ENCODE results near the gene HIPK3.

Gene HIPK3

DNA sequence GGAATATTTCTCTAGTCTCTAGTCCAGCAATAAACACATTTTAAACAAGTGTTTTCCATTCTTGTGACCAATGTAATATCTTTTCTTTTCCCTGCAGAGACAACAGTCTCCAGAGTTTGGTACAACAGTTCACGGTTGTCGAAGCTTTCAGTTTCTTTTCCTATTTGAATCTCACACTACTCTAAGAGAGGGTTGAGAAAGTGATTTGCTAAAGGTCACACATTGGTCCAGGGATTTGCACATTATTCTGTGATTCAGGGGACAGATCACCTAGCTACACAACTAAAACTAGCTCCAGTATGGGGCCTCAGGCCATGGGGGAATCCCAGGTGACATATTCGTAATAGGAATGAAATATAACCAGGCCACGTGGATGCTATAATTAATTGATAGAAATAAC, 132.5 kb downstream of the HIPK3 start:
- DNase-seq (ENCODE audit: low read depth in 2 of 2, low spot score in 1 of 2) = no peak

DNA sequence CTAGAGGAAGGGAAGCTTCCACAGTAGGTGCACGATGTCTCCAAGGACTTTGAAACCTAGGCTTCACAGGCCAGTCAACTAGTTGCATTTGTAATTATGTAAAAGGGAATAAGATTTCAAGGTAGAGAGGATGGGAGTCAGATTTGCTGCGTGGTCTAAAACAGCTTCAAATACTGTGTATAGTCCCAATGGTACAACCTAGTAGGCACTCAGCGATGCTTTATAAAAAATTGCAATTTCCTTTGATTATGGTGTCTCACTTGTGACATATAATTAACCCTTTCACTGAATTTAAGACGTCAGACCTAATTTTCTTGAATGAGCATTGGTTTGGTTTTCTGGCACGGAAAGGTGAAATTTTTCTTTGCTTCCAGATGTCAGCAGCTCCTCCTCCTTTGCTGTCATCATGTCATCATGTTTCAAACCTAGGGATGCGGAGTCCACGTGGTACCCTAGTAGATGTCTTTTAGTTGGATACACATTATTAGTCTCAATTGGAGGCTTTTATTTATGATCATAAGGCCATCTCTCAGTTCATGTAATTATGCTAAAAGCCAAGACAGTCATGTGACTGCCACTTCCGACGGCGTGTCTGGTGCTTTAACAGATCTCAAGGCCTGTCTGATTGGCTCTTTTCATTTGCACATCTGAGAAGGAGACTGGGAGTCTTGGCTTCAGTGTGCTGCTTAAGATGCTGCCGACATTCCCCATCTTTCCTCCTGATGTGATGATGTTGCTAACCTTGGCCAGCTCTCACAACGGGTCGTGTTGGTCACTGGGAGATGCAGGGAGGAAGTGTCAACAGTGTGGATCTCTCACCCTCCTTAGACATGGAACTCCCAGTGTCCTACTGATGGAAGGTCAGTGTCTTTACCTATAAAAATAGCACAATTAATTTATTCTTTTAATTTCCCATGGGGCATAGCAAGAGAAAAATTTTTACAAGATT, 134.0 kb downstream of the HIPK3 start:
- no peak for DNase-seq (ENCODE audit: low read depth in 2 of 2, low spot score in 1 of 2)

DNA sequence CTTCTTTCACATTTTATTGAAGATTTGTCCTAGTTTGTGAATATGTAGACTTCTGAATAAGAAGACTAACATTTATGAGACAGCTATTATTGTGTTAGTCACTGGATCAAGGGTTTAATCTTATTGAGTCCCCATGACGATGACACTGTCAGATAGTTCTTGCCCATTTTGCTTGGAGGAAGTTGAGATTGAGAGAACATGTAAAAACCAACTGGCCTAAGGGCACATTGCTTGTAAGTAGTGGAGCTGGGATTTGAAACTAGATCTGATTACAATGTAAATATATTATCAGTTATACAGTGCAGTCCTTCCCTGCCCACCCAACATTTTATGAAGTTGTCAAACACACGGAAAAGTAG, 134.7 kb downstream of the HIPK3 start:
- DNase-seq (ENCODE audit: low read depth in 2 of 2, low spot score in 1 of 2) = no peak

DNA sequence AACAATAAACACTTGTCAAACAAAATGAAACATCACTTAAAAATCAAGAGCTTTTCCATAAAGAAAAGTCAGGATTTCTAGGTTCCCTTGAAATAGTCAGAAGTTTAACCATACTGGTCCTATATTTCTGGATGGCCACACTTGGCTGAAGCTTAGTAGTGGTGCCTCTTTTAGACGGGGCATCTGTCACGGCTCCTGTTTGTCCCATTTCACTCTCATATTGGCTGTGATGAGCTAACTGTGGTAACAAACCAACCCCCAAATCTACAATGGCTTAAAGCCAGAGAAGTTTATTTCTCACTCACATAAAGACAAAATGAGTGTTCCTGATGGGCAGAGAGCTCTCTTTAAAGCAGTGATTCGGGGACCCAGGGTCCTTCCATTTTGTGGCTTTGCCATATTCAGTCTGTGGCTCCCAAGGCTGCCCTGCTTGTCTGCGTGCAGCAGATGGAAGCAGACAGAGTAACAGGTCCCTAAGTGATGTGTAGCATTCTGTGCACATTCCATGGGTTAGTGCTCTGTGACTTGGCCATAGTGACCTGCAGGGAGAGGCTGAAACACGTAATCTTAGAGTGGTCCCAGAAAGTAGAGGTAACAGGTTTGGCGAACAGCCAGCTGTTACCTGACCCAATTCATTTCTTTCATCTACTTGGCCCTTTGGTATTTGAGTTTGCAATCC, 137.4 kb downstream of the HIPK3 start:
- no peak for DNase-seq (ENCODE audit: low read depth in 2 of 2, low spot score in 1 of 2)

DNA sequence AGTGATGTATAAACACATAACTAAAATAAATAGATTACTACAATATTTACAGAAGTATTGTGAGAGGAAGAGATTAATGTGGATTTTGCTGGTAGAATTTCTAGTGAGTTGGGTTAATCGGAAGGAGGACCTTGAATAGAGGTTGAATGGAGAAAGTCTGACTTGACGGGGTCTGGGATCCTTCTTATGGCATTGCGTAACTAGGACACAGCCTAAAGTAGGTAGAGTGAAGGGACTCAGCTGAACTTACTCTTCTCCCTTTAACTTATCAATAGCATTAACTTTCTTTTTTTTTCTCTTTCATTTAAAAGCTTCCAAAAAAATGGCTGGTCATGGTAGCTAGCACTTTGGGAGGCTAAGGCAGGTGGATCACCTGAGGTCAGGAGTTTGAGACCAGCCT, 139.2 kb downstream of the HIPK3 start:
- no peak for DNase-seq (ENCODE audit: low read depth in 2 of 2, low spot score in 1 of 2)

DNA sequence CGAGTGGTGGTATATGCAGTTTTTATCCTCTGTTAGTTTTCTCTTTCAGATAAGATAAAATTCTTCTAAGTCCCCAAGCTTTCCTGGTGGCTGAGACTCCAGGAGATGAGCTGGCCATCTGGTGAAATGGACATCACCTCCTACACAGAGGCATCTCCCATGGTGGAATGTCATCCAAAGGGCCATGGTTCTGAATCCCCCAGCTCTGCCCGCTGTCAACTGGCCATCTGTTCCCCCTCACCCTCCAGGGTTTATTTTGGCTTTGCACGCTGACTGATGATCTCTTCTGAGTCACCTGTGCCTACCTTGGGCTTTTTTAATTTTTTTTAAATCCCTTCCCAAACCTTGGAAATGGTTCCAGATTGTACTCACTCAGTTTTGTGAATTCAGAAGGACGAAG, 142.2 kb downstream of the HIPK3 start:
- DNase-seq (ENCODE audit: low read depth in 2 of 2, low spot score in 1 of 2) = no peak

DNA sequence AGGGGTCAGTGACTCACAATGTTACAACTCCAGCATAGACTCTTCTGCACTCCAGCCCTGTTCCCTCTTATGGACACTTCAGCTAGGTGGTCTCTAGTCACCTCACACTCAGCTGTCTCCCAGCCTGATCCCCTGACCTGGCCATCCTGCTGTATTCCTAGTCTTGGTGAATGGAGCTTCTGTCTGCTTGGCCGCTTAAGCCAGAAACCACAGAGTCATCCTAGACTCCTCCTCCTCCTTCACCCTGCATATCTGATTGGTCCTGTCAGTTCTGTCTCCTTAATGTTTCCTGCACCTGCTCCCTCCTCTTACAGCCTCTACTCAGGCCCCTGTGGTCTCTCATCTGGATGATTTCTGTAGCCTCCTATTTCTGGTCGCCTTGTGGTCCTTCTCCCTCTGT, 144.9 kb downstream of the HIPK3 start:
- DNase-seq (ENCODE audit: low read depth in 2 of 2, low spot score in 1 of 2) = no peak

DNA sequence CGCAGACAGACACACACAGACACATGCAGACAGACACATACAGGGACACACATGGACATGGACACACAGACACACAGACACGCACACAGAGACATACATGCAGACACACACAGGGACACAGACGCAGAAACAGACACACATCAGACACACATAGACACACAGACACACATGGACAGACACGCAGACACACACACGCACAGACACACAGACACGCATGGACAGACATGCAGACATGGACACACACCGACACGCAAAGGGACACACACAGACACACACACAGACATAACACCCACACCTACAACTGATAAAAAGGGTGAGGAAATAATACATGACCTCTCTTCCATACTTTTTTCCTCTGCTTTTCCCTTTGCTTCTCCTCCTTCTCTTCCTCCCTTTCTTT, 146.2 kb downstream of the HIPK3 start:
- no peak for DNase-seq (ENCODE audit: low read depth in 2 of 2, low spot score in 1 of 2)

DNA sequence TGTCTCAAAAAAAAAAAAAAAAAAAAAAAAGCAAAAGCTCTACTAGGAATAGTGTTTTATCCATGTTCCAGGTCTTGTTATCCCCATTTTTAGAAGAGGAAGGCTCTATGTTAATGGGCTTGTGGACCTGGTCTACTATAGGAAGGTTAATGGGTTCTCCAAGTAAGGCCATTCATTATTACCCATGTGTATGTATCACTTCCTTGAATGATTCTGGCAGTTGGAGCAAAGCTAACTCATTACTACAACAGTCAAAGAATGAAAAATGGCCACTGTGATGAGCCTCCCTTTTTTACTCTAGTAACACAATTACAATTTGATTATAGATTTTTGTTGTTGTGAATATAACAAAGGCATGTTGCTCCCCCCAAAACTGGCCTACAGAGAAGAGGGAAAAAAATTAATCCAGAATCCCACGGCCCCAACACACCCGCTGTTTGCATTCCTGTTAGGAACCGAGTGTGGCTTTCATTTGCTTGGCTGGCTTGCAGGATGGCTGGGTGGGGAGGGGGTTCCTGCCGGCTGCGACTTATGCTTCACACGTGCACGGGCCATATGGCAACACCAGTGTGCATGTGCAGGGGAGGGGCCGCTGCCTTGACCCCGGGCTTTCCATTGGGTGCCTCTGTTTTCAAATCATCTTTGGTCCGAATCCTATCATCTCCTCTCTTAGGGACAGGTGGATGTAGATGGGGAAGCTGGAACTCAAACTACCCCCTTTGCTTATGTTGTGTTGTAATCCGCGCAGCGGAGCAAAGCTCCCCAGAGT, 148.8 kb downstream of the HIPK3 start:
- DNase-seq (ENCODE audit: low read depth in 2 of 2, low spot score in 1 of 2) = no peak
